ENCODE results near the gene SH3BGRL2.

DNA sequence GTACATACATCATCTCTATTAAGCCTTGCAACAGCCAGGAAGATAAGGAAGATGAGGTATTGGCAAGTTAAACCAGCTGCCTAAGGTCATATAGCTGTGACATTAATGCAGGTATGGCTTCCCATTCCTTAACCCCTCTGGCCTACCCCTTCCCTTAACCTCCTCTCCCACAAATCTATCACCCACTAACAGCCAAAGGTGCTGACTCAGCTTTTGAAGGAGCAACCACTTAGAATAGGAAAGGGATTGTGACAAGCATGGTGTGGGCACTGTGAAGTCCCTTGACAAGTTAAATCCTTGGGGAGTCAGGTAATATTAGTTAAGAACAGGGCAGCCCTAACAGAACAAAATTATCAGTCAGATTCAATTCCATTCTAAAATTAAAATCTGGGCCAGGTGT is 5.4 kb upstream of the SH3BGRL2 start:
- no peak for TF ChIP-seq CTCF (conservative IDR thresholded peaks at IDR 0.05; ENCODE audit: low read depth, low read length)
- TF ChIP-seq EZH2 (IDR thresholded peaks at IDR 0.05; ENCODE audit: low read length, unreplicated experiment), result no peak
- TF ChIP-seq EZH2phosphoT487 (IDR thresholded peaks at IDR 0.05; ENCODE audit: borderline replicate concordance, low read length), result no peak

All from PC-3 (cell line).